HG02759 (cell line): ENCODE measurements around the gene KCNK7.

ENCODE experiments used
- ATAC-seq: cut with Tn5 transposase; IDR thresholded peaks from one replicate; pipeline ENCODE4 v1.9.1; 2021; ENCODE audit warnings: mild to moderate bottlenecking, moderate library complexity; ENCODE audit not compliant: unreplicated experiment

The KCNK7 gene

GRCh38 chr11:65611758-65612603, 16.4 kb upstream of the KCNK7 start:
- no peak for ATAC-seq

GRCh38 chr11:65611028-65611757, 15.6 kb upstream of the KCNK7 start:
- ATAC-seq: no peak

GRCh38 chr11:65610404-65610803, 14.8 kb upstream of the KCNK7 start:
- ATAC-seq: no peak

GRCh38 chr11:65609665-65610064, 14.1 kb upstream of the KCNK7 start:
- ATAC-seq: no peak

GRCh38 chr11:65609229-65609628, 13.6 kb upstream of the KCNK7 start:
- no peak for ATAC-seq

GRCh38 chr11:65607614-65608426, 12.2 kb upstream of the KCNK7 start:
- no peak for ATAC-seq

- ATAC-seq: no peak
Measured at GRCh38 chr11:65606876-65607613, 11.4 kb upstream of the KCNK7 start.

GRCh38 chr11:65604258-65604657, 8.7 kb upstream of the KCNK7 start:
- ATAC-seq: no peak

DNA sequence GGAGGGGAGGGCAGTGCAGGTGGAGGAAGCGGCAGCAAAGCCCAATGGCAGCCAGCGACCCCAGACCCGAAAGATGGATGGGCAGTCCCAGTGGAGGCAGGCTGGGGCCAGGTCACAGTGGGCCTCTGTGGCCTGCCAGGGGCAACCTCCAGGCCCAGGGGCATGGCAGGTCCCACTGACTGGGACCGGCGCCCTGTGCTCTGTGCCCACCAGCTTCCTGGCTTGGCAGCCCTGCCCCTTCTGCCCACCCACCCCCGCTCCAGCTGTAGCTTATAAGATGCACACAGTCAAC, 4.3 kb upstream of the KCNK7 start:
- ATAC-seq: no peak

GRCh38 chr11:65599216-65599954, 3.8 kb upstream of the KCNK7 start:
- ATAC-seq: no peak

DNA sequence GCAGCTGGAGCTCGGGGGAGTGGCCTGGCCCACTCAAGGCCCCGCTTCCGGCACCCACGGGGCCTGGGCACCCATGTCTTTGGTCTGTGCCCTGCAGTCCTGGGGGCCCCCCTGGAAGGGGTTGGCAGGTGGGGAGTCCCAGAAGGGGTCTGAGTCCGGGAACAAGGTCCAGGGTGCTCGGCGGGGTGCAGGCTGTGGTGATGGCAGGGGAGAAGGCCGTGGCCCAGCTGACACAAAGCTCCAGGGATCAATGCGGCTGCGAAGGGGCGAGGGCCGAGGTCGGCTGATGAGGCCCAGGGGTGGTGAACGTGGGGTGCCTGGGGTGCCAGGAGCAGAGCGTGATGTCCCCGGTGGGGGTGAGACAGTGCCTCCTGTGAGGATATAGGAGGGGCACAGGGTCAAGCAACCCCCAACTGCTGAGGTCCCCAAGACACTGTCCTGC, 2.7 kb upstream of the KCNK7 start:
- no peak for ATAC-seq

DNA sequence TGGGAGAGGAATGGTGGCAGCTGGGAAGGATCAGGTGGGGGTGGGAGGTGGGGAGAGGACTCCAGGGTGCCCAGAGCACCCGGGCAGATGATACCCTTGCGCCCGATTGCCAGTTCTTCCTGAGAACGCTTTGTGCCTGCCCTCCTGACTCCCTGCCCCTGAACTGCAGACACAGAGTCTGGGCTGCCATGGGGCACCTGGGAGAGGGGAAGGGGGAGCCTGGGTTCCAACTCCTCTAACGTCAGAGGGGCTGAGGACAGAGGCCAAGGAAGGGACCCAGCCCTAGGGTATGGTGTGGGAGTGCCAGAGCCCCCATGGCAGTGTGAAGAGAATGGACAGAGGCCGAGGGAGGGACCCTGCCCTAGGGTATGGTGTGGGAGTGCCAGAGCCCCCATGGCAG, 920 bp upstream of the KCNK7 start:
- ATAC-seq: no peak

GRCh38 chr11:65595131-65595530, 469 bp downstream of the KCNK7 start:
- no peak for ATAC-seq

DNA sequence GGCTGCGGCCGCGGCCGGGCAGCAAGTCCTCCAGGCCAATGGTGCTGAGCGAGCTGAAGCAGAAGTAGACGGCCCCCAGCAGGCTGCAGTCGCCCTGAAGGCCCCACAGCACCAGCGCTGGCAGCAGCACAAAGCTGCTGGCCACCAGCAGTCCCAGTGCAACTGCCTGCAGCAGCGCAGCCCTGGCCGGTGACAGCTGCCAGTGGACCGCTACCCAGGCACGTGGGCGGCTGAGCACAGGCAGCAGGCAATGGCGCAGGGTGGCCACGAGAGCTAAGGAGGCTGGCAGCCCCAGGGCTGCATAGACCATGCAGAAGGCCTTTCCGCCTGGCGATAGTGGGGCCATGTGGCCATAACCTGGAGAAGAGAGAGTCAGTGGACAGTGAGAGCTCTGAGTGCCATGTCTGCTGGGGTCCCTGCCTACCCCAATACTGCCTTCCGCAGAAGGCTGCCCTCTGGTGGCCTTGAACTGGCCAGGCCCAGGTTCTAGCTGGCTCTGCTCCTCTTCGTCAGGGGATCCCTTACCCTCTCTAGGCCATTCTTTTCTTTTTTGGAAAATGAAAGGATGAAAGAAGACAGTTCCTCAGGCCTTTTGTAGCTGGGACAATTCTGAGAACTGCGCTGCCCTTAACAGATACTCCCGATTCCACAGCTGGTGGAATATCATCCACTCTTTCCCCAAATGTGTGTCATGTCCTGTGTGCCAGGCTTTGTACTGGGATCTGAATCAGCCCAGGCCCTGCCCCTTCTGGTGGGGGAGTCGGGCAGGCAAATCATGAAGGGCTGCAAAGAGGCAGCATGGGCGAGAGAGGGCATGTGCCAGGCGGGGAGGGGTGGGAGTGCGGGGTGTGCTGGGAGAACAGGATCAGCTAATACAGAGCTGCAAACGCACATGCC, 1.8 kb downstream of the KCNK7 start:
- ATAC-seq: no peak

DNA sequence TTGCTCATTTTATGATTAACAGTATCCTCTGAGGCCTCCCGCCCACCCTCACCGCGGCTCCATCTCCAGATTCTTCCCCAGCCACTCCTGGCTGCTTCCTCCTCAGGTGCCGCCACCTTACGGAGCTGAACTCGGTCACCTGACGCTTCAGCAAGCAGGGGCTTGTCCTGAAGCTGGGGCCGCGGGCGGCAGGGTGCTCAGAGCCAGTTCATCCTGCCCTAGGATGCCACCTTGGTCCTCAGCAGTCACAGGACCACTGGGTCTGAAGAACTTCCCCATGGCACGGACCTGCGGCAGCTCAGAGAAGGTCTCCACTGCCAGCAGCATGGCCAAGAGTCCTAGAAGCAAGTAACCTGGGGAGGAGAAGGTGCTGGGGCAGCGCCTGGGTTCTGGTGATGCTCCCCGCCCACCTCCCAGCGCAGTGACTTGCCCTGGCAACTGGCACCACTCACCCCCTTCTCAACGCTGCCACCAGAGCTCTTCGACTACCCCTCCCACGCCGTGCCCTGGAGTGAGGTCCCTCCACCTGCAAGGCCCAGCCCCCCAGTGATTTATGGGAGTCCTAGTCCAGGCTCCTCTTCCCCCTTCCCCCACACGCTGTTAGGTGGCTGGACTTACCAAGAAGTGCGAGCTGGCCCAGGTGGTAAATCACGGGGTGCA, 2.6 kb downstream of the KCNK7 start:
- no peak for ATAC-seq

DNA sequence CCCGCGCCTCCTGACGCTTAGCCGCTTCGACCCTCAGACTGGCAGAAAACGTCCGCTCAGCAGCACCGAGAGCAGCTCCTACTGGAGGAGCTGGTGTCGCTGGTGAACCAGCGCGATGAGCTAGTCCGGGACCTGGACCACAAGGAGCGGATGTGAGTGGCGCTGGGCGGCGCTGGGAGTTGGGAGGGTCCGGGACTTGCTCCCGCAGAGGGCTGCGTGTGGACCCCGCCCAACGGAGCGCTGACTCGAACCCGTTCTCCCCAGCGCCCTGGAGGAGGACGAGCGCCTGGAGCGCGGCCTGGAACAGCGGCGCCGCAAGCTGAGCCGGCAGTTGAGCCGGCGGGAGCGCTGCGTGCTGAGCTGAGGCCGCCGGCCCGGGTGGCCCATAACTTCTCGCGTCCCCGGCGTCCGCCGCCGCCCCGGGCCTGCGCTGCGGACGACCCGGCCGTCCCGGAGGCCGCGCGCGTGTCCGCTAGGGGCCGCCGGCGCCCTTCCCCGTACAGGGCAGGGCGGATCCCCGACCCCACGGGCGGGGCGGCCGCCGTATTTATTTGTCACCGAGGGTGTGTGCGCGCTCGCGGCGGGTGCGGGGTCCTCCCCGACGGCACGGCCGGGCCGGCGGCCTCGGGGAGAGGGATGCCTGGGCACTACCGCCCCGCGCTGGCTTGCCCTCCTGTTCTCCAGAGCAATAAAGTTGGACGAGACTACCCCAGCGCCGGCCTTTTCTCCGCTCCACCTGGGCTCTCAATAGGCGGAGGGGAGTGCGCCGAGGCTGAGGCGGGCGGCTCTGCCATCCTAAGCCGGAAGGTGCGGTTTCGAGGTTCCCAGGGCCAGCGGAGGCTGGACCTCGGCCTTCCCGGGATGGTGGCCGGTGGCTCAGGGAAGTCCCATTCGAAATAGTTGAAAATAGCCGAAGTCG, 3.4 kb downstream of the KCNK7 start:
- ATAC-seq: no peak

DNA sequence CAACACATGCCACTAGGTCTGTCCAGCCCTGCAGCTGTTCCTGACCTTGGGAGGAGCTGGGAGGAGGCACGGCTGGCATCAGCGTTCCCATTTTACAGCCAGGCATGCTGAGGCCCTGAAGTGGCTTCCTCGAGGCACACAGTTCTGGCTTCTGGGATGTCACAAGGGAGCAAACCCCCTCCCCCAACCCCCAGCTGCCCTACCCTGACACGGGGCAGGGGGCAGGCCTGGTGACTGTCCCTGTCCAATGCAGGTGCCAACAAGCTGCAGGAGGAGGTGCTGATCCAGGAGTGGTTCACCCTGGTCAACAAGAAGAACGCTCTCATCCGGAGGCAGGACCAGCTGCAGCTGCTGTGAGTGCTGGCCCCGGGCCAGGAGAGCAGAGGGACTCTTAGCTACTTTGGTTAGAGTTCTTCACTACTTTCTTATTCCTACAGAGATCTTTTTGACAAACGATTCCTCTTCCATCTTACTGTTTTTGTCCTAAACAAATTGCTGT, 5.3 kb downstream of the KCNK7 start:
- no peak for ATAC-seq
